IMR-90 (cell line): ENCODE measurements around the gene USP32. TPM values are rescaled to one million over a fixed set of nuclear protein-coding genes. Genes with fewer than 3 reads are reported as not detected.

Experiments
- ATAC-seq: fragments of 200-7000 bp; cut with Tn5 transposase; 2 replicates; pipeline ENCODE4 v1.9.1; 2020; ENCODE audit warnings: low read depth, mild to moderate bottlenecking, moderate library complexity
- BruUV-seq: library from RNA; stranded (reverse); fragments of 400-500 nt; replicated peaks from 2 replicates; lab custom pipeline; 2021; lab: Mats Ljungman, UMichigan
- CTCF ChIA-PET: fragments of 300-600 bp; formaldehyde crosslinking; extraction: SDS; loops from one replicate; lab custom pipeline; 2021; ENCODE audit warnings: antibody characterized with exemption; lab: Yijun Ruan, JAX
- POLR2A ChIA-PET: fragments of 300-600 bp; sonication (Branson Sonifier 250); formaldehyde crosslinking; loops from one replicate; lab custom pipeline; 2022; ENCODE audit warnings: antibody characterized with exemption; ENCODE audit not compliant: unreplicated experiment; lab: Charles Lee
- DNase-seq: peaks from one replicate; pipeline ENCODE4 v3.0.0; 2013
- H2AFZ ChIP-seq: replicated peaks from 2 replicates; pipeline ENCODE3; 2013; ENCODE audit warnings: low read length, mild to moderate bottlenecking; ENCODE audit not compliant: poor library complexity
- H2AK5ac ChIP-seq: 2 replicates; pipeline ENCODE4 v1.6.1; 2013; ENCODE audit warnings: low read depth, low read length, inconsistent platforms
- H2AK9ac ChIP-seq: replicated peaks from 2 replicates; pipeline ENCODE3; 2013; ENCODE audit warnings: mild to moderate bottlenecking, low read depth, low read length, moderate library complexity; ENCODE audit not compliant: poor library complexity
- H2BK120ac ChIP-seq: 2 replicates; pipeline ENCODE4 v1.6.1; 2013; ENCODE audit warnings: low read depth, low read length, inconsistent platforms
- H2BK15ac ChIP-seq: 3 replicates; pipeline ENCODE4 v1.6.1; 2013; ENCODE audit warnings: low read depth, low read length, inconsistent platforms
- H2BK20ac ChIP-seq: 2 replicates; pipeline ENCODE4 v1.6.1; 2013; ENCODE audit warnings: low read depth, mild to moderate bottlenecking, inconsistent platforms, low read length, moderate library complexity
- H2BK5ac ChIP-seq: 2 replicates; pipeline ENCODE4 v1.6.1; 2013; ENCODE audit warnings: mild to moderate bottlenecking, low read depth, low read length, inconsistent platforms; ENCODE audit not compliant: poor library complexity, severe bottlenecking
- H3K14ac ChIP-seq: replicated peaks from 2 replicates; pipeline ENCODE4 v1.6.1; 2013; ENCODE audit warnings: low read depth, low read length, inconsistent platforms
- H3K18ac ChIP-seq: 2 replicates; pipeline ENCODE4 v1.6.1; 2013; ENCODE audit warnings: low read depth, low read length, control low read depth
- H3K23ac ChIP-seq: 2 replicates; pipeline ENCODE4 v1.6.1; 2013; ENCODE audit warnings: low read depth, low read length, inconsistent platforms
- H3K27ac ChIP-seq: 2 replicates; pipeline ENCODE4 v1.5.1; 2013; ENCODE audit warnings: mild to moderate bottlenecking, control low read depth, low read length; ENCODE audit not compliant: insufficient read depth
- H3K27me3 ChIP-seq: 2 replicates; pipeline ENCODE4 v1.6.1; 2013; ENCODE audit warnings: low read length; ENCODE audit not compliant: control insufficient read depth, insufficient read depth
- H3K36me3 ChIP-seq: 2 replicates; pipeline ENCODE4 v1.6.1; 2013; ENCODE audit warnings: low read length, mixed read lengths; ENCODE audit not compliant: control insufficient read depth, insufficient read depth
- H3K4ac ChIP-seq: 2 replicates; pipeline ENCODE4 v1.6.1; 2013; ENCODE audit warnings: low read depth, low read length, inconsistent platforms
- H3K4me1 ChIP-seq: 2 replicates; pipeline ENCODE4 v1.6.1; 2013; ENCODE audit warnings: low read length, mixed read lengths; ENCODE audit not compliant: control insufficient read depth, insufficient read depth
- H3K4me2 ChIP-seq: 2 replicates; pipeline ENCODE4 v1.6.1; 2013; ENCODE audit warnings: low read depth, mild to moderate bottlenecking, control low read depth, low read length, moderate library complexity
- H3K4me3 ChIP-seq: 2 replicates; pipeline ENCODE4 v1.5.1; 2013; ENCODE audit warnings: low read depth, mild to moderate bottlenecking, control low read depth, low read length, moderate library complexity; ENCODE audit not compliant: insufficient read depth
- H3K56ac ChIP-seq: 2 replicates; pipeline ENCODE4 v1.6.1; 2013; ENCODE audit warnings: low read length, inconsistent platforms; ENCODE audit not compliant: insufficient read depth; ENCODE audit errors: extremely low read depth
- H3K79me1 ChIP-seq, 2 experiments: 2 replicates each; pipeline ENCODE4 v1.6.1; 2013; ENCODE audit warnings: low read length in 2 of 2, inconsistent platforms in 1 of 2, low read depth in 1 of 2
- H3K9ac ChIP-seq: 2 replicates; pipeline ENCODE4 v1.6.1; 2013; ENCODE audit warnings: low read depth, low read length, control low read depth
- H3K9me1 ChIP-seq: 2 replicates; pipeline ENCODE4 v1.6.1; 2013; ENCODE audit warnings: low read length, inconsistent platforms; ENCODE audit not compliant: insufficient read depth
- H3K9me3 ChIP-seq: 2 replicates; pipeline ENCODE4 v1.6.1; 2013; ENCODE audit warnings: low read length; ENCODE audit not compliant: control insufficient read depth, insufficient read depth
- H4K20me1 ChIP-seq: 2 replicates; pipeline ENCODE4 v1.6.1; 2013; ENCODE audit warnings: low read length, inconsistent platforms; ENCODE audit not compliant: insufficient read depth
- H4K5ac ChIP-seq: 2 replicates; pipeline ENCODE4 v1.6.1; 2013; ENCODE audit warnings: mild to moderate bottlenecking, low read depth, low read length, control low read depth
- H4K8ac ChIP-seq, 2 experiments: 2 replicates each; pipeline ENCODE4 v1.6.1; 2013; ENCODE audit warnings: low read depth in 2 of 2, low read length in 2 of 2, control low read depth in 1 of 2, inconsistent platforms in 1 of 2
- H4K91ac ChIP-seq: 2 replicates; pipeline ENCODE4 v1.6.1; 2013; ENCODE audit warnings: low read depth, low read length, inconsistent platforms; ENCODE audit not compliant: insufficient read depth
- BHLHE40 ChIP-seq: fragments of 150-350 bp; IDR thresholded peaks from 2 replicates; pipeline ENCODE4 v1.6.1; 2016; ENCODE audit warnings: mild to moderate bottlenecking, low read depth, low read length
- CEBPB ChIP-seq: IDR thresholded peaks from 2 replicates; pipeline ENCODE4 v1.6.1; 2012; ENCODE audit warnings: low read depth, low read length, improper control_type of control experiment
- CHD1 ChIP-seq: IDR thresholded peaks from 2 replicates; pipeline ENCODE4 v1.6.1; 2012; ENCODE audit warnings: low read depth, low read length, improper control_type of control experiment
- CTCF ChIP-seq: conservative IDR thresholded peaks from 2 replicates; pipeline ENCODE4 v1.5.1; 2012; ENCODE audit warnings: mild to moderate bottlenecking, low read depth, low read length, improper control_type of control experiment
- ELK1 ChIP-seq: fragments of 150-350 bp; IDR thresholded peaks from 2 replicates; pipeline ENCODE4 v1.6.1; 2016; ENCODE audit warnings: low read depth, mild to moderate bottlenecking, low read length, moderate library complexity, borderline replicate concordance
- FOS ChIP-seq: fragments of 150-350 bp; IDR thresholded peaks from 2 replicates; pipeline ENCODE4 v1.6.1; 2016; ENCODE audit warnings: low read depth, low read length
- MXI1 ChIP-seq: IDR thresholded peaks from 2 replicates; pipeline ENCODE4 v1.6.1; 2012; ENCODE audit warnings: low read depth, mild to moderate bottlenecking, low read length, moderate library complexity, borderline replicate concordance
- POLR2A ChIP-seq: IDR thresholded peaks from 2 replicates; pipeline ENCODE4 v1.6.1; 2012; ENCODE audit warnings: mild to moderate bottlenecking, low read depth, low read length
- RAD21 ChIP-seq: IDR thresholded peaks from 2 replicates; pipeline ENCODE4 v1.6.1; 2012; ENCODE audit warnings: low read length, improper control_type of control experiment
- WGBS, 2 experiments: methylation state at CpG; one replicate each; pipeline versions ENCODE4 v1.1.5 to v1.1.7; 2013; ENCODE audit warnings: missing lambda C conversion rate in 2 of 2; ENCODE audit not compliant: insufficient read length in 1 of 2; ENCODE audit errors: extremely low coverage in 2 of 2; 5-methylcytosine and 5-hydroxymethylcytosine counted together
- dilution Hi-C: fragments of 300-500 bp; cut with HindIII; formaldehyde crosslinking; loops from one replicate; pipeline ENCODE4 v1.14.3; 2018; ENCODE audit warnings: low sequenced_read_pairs; ENCODE audit not compliant: unreplicated experiment
- in situ Hi-C: fragments of 300-500 bp; cut with MboI; formaldehyde crosslinking; loops from 3 replicates; pipeline ENCODE4 v1.14.3; 2019; ENCODE audit warnings: low sequenced_read_pairs, inconsistent platforms, mixed read lengths
- intact Hi-C: fragments of 100-400 bp; cut with micrococcal nuclease; formaldehyde crosslinking; loops from 2 replicates; pipeline ENCODE4 v1.10.0; 2022
- polyA plus RNA-seq, 3 experiments: library from polyadenylated mRNA; depleted of rRNA; stranded (reverse); fragments of >200 nt; gene quantifications; 2 replicates each; pipeline ENCODE4 v1.2.3, GENCODE V29; 2012; ENCODE audit warnings: low replicate concordance in 1 of 3
- total RNA-seq: library from RNA; depleted of rRNA; stranded (reverse); fragments of >200 nt; gene quantifications from 2 replicates; pipeline ENCODE4 v1.2.3, GENCODE V29; 2012

USP32 gene
- total and polyA plus RNA-seq, 2 of the 4 experiments (the other 2 are of a cell fraction): 16.8 to 46.8 TPM

DNA sequence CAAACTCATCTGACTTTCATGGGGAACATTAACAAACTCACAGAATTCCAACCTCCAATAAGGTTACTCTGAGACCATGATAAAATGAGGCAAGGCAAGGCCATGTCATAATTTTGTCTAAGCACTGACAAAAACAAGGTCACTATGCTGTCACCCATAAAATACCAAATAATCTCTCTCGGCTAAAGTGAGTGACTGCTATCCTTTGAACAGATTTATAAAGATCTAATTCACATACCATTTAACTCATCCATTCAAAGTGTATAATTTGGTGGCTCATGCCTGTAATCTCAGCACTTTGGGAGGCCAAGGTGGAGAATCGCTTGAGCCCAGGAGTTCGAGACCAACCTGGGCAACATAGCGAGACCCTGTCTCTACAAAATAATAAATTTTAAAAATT is 262.8 kb downstream of the USP32 start:
- DNase-seq (no peak), ATAC-seq (no peak)
- no peak overlapping the region for H2AK5ac ChIP-seq
- POLR2A ChIA-PET: no interaction called here
- H3K27ac ChIP-seq: no peak overlapping the region
- dilution Hi-C loops: no loop called here
- H4K8ac ChIP-seq: no peak overlapping the region
- no peak overlapping the region for H3K18ac ChIP-seq
- H4K91ac ChIP-seq: no peak overlapping the region
- H4K5ac ChIP-seq: no peak overlapping the region
- H3K23ac ChIP-seq: no peak overlapping the region
- no peak overlapping the region for H2BK120ac ChIP-seq
- no peak overlapping the region for H3K9ac ChIP-seq
- CTCF ChIA-PET: interaction anchor here (0.6 to 0.7 kb wide), 4 partner anchors 12 to 551 kb away, joined by 3 to 6 read pairs (median 4); no protein-coding TSS in a partner anchor
- no peak overlapping the region for H2BK15ac ChIP-seq
- no peak overlapping the region for H2AFZ ChIP-seq
- H3K9me1 ChIP-seq: peaks cover 8% of the 10 kb centered on the region
- no peak overlapping the region for H3K4ac ChIP-seq
- BruUV-seq: no TSS peak
- no peaks in the 10 kb centered on the region for H3K9me3 ChIP-seq
- peaks cover 4% of the 10 kb centered on the region; the same call in 1 of the 2 replicates for H3K36me3 ChIP-seq
- H3K79me1 ChIP-seq: peaks cover 12 to 14% of the 10 kb centered on the region in 2 experiments; a peak in 2 of 4 replicates
- no peak for TF ChIP-seq BHLHE40
- TF ChIP-seq CHD1: no peak
- TF ChIP-seq CEBPB: no peak
- no peak for TF ChIP-seq CTCF
- no peak for TF ChIP-seq MXI1
- TF ChIP-seq POLR2A: no peak
- no peak for TF ChIP-seq RAD21
- TF ChIP-seq ELK1: no peak
- TF ChIP-seq FOS: no peak
- H3K14ac ChIP-seq: no peak overlapping the region
- no peak overlapping the region for H3K56ac ChIP-seq
- H2BK20ac ChIP-seq: no peak overlapping the region
- no peaks in the 10 kb centered on the region for H3K4me1 ChIP-seq
- WGBS, 2 experiments: no CpG with 5 or more reads among the region's 4 CpGs
- H2AK9ac ChIP-seq: no peak overlapping the region
- H3K4me2 ChIP-seq: no peak overlapping the region
- no peak overlapping the region for H3K4me3 ChIP-seq
- H2BK5ac ChIP-seq: no peak overlapping the region
- H4K20me1 ChIP-seq: no peaks in the 10 kb centered on the region; the same call in 1 of the 2 replicates
- no peaks in the 10 kb centered on the region; the same call in 1 of the 2 replicates for H3K27me3 ChIP-seq
- intact Hi-C loops: no loop called here
- in situ Hi-C loops: loop anchor here (25.0 kb wide), 2 partner anchors 283 to 508 kb away; partner anchors contain the start of gene CHCT1
